GM23338 (cell line): ENCODE data around the gene STAT3. TPM values are rescaled to one million over a fixed set of nuclear protein-coding genes. Genes with fewer than 3 reads are reported as not detected.

ENCODE experiments used
- ATAC-seq: fragments of 200-7000 bp; cut with Tn5 transposase; 3 replicates; pipeline ENCODE4 v1.9.1; 2020
- DNase-seq: peaks from one replicate; pipeline ENCODE4 v3.0.0-alpha.2; 2015; ENCODE audit warnings: low spot score
- H2AFZ ChIP-seq: fragments of 200-600 bp; sonication (generic); 2 replicates; pipeline ENCODE4 v1.8.0; 2016; ENCODE audit warnings: antibody characterized with exemption, mild to moderate bottlenecking, moderate library complexity
- H3F3A ChIP-seq: fragments of 200-600 bp; sonication (generic); replicated peaks from 2 replicates; pipeline ENCODE4 v1.8.0; 2017; ENCODE audit warnings: antibody characterized with exemption, mixed run types, low read depth
- H3K27ac ChIP-seq: fragments of 200-600 bp; sonication (generic); 2 replicates; pipeline ENCODE4 v1.6.1; 2016; ENCODE audit warnings: low read depth
- H3K27me3 ChIP-seq: fragments of 200-600 bp; sonication (generic); 2 replicates; pipeline ENCODE4 v1.8.0; 2016; ENCODE audit warnings: mild to moderate bottlenecking, mixed run types, moderate library complexity; ENCODE audit not compliant: insufficient read depth
- H3K36me3 ChIP-seq: fragments of 200-600 bp; sonication (generic); 2 replicates; pipeline ENCODE4 v1.8.0; 2016; ENCODE audit warnings: mild to moderate bottlenecking; ENCODE audit not compliant: insufficient read depth
- H3K4me1 ChIP-seq: fragments of 200-600 bp; sonication (generic); 2 replicates; pipeline ENCODE4 v1.8.0; 2016; ENCODE audit warnings: mild to moderate bottlenecking, moderate library complexity; ENCODE audit not compliant: insufficient read depth
- H3K4me2 ChIP-seq: fragments of 200-600 bp; sonication (generic); 2 replicates; pipeline ENCODE4 v1.7.1; 2017; ENCODE audit warnings: mixed run types
- H3K4me3 ChIP-seq: fragments of 200-600 bp; sonication (generic); 2 replicates; pipeline ENCODE4 v1.6.1; 2016; ENCODE audit warnings: mixed run types
- H3K79me2 ChIP-seq: fragments of 200-600 bp; sonication (generic); replicated peaks from 2 replicates; pipeline ENCODE4 v1.8.0; 2017; ENCODE audit warnings: mild to moderate bottlenecking; ENCODE audit not compliant: insufficient read depth
- H3K9me2 ChIP-seq: fragments of 200-600 bp; sonication (generic); 2 replicates; pipeline ENCODE4 v1.8.0; 2017; ENCODE audit not compliant: insufficient read depth
- H4K20me1 ChIP-seq: fragments of 200-600 bp; sonication (generic); replicated peaks from 2 replicates; pipeline ENCODE4 v1.8.0; 2017; ENCODE audit warnings: mild to moderate bottlenecking; ENCODE audit not compliant: insufficient read depth
- H3K27ac Mint-ChIP-seq: 2 replicates; pipeline ENCODE4 v1.8.0; 2020; ENCODE audit warnings: inconsistent platforms, mild to moderate bottlenecking, moderate library complexity, mixed read lengths
- H3K27me3 Mint-ChIP-seq: 3 replicates; pipeline ENCODE4 v1.8.0; 2022; ENCODE audit warnings: low read depth, mild to moderate bottlenecking, moderate library complexity, mixed read lengths, inconsistent platforms; ENCODE audit not compliant: insufficient read depth, poor library complexity
- H3K36me3 Mint-ChIP-seq: 3 replicates; pipeline ENCODE4 v1.8.0; 2021; ENCODE audit warnings: low read depth, mild to moderate bottlenecking, inconsistent platforms, moderate library complexity, mixed read lengths
- H3K4me1 Mint-ChIP-seq: 3 replicates; pipeline ENCODE4 v1.8.0; 2020; ENCODE audit warnings: mild to moderate bottlenecking, inconsistent platforms, mixed read lengths
- H3K4me3 Mint-ChIP-seq: 3 replicates; pipeline ENCODE4 v1.8.0; 2021; ENCODE audit warnings: moderate library complexity, mild to moderate bottlenecking, inconsistent platforms, mixed read lengths
- H3K9me3 Mint-ChIP-seq: 3 replicates; pipeline ENCODE4 v1.8.0; 2020; ENCODE audit warnings: moderate library complexity, mild to moderate bottlenecking, inconsistent platforms, mixed read lengths
- CREB1 ChIP-seq: fragments of 250-450 bp; sonication (Bioruptor Pico); IDR thresholded peaks from 2 replicates; pipeline ENCODE4 v1.5.0; 2020; ENCODE audit warnings: low read depth, mild to moderate bottlenecking, moderate library complexity
- CTCF ChIP-seq, 2 experiments: fragments of 200-600 bp in 1 of 2; sonication (generic) in 1 of 2; conservative IDR thresholded peaks; 2 replicates each; pipeline versions ENCODE4 v1.5.1 to v1.6.1; 2016 to 2017; ENCODE audit warnings: antibody characterized with exemption in 2 of 2, low read depth in 2 of 2, mild to moderate bottlenecking in 2 of 2, moderate library complexity in 1 of 2
- ETS1 ChIP-seq: IDR thresholded peaks from 2 replicates; pipeline ENCODE4 v1.6.1; 2016; ENCODE audit warnings: antibody characterized with exemption
- EZH2 ChIP-seq: fragments of 200-600 bp; sonication (generic); IDR thresholded peaks from one replicate; pipeline ENCODE4 v1.8.0; 2017; ENCODE audit warnings: antibody characterized with exemption, mild to moderate bottlenecking, low read depth; ENCODE audit not compliant: unreplicated experiment
- EZH2phosphoT487 ChIP-seq: fragments of 200-600 bp; sonication (generic); IDR thresholded peaks from one replicate; pipeline ENCODE4 v1.8.1; 2018; ENCODE audit warnings: antibody characterized with exemption; ENCODE audit not compliant: unreplicated experiment
- JUNB ChIP-seq: IDR thresholded peaks from one replicate; pipeline ENCODE4 v1.6.1; 2016; ENCODE audit warnings: antibody characterized with exemption; ENCODE audit not compliant: unreplicated experiment
- NANOG ChIP-seq: IDR thresholded peaks from 2 replicates; pipeline ENCODE4 v1.6.1; 2016; ENCODE audit warnings: antibody characterized with exemption, borderline replicate concordance
- POLR2AphosphoS5 ChIP-seq: IDR thresholded peaks from 2 replicates; pipeline ENCODE4 v1.6.1; 2016; ENCODE audit warnings: antibody characterized with exemption, low read depth
- REST ChIP-seq: IDR thresholded peaks from one replicate; pipeline ENCODE4 v1.6.1; 2018; ENCODE audit warnings: antibody characterized with exemption; ENCODE audit not compliant: unreplicated experiment
- STAT1 ChIP-seq: IDR thresholded peaks from one replicate; pipeline ENCODE4 v1.6.1; 2016; ENCODE audit warnings: antibody characterized with exemption; ENCODE audit not compliant: unreplicated experiment
- ZNF114 ChIP-seq: fragments of 250-450 bp; sonication (Bioruptor Pico); IDR thresholded peaks from 2 replicates; pipeline ENCODE4 v1.5.0; 2020; ENCODE audit warnings: mild to moderate bottlenecking, moderate library complexity
- ZNF331 ChIP-seq: fragments of 250-450 bp; sonication (Bioruptor Pico); IDR thresholded peaks from 2 replicates; pipeline ENCODE4 v1.5.0; 2020; ENCODE audit warnings: low read depth, mild to moderate bottlenecking, moderate library complexity
- ZNF462 ChIP-seq: fragments of 250-450 bp; sonication (Bioruptor Pico); IDR thresholded peaks from 2 replicates; pipeline ENCODE4 v1.5.0; 2020; ENCODE audit warnings: mild to moderate bottlenecking, moderate library complexity
- polyA plus RNA-seq: library from polyadenylated mRNA; unstranded; fragments of >200 nt; fragmentation: Nextera tagmentation; extraction: Ambion mirVana; gene quantifications from 2 replicates; pipeline ENCODE4 v1.2.1, GENCODE V29; 2016
- total RNA-seq: library from RNA; depleted of rRNA; stranded (reverse); fragments of >200 nt; shearing (Covaris generic); gene quantifications from 2 replicates; pipeline ENCODE4 v1.2.3, GENCODE V29; 2014

STAT3 gene
- total and polyA plus RNA-seq, 2 experiments from 2014 or later, result 49.5 to 78.0 TPM

GRCh38 chr17:42358434-42358833 lies 29.8 kb downstream of the STAT3 start:
- TF ChIP-seq POLR2AphosphoS5 (no peak), CREB1 (CRISPR knock-in tag) (no peak), EZH2 (no peak), ZNF331 (CRISPR knock-in tag) (no peak), ZNF114 (no peak), JUNB (no peak), NANOG (no peak), REST (no peak), EZH2phosphoT487 (no peak), CTCF (conservative IDR thresholded peaks at IDR 0.05; ENCODE audit: low read depth in 2 of 2) (no peak), ETS1 (no peak), ZNF462 (no peak), STAT1 (no peak)
- Mint-ChIP-seq H3K36me3 (no peaks in the 10 kb centered on the region), H3K27ac (no peak overlapping the region), H3K27me3 (peaks cover 4% of the 10 kb centered on the region), H3K9me3 (no peaks in the 10 kb centered on the region), H3K4me3 (no peak overlapping the region), H3K4me1 (peaks cover 30% of the 10 kb centered on the region)
- no peak overlapping the region; the same call in 1 of the 2 replicates for H3K27ac ChIP-seq
- ATAC-seq (no peak), DNase-seq (no peak)
- H3K4me2 ChIP-seq, result no peak overlapping the region
- H4K20me1 ChIP-seq, result peaks cover 30% of the 10 kb centered on the region
- no peaks in the 10 kb centered on the region for H3K9me2 ChIP-seq
- peaks cover 98% of the 10 kb centered on the region for H3K79me2 ChIP-seq
- H2AFZ ChIP-seq, result no peak overlapping the region
- H3F3A ChIP-seq, result peaks cover 4% of the 10 kb centered on the region; the same call in 1 of the 2 replicates
- H3K36me3 ChIP-seq, result no peaks in the 10 kb centered on the region
- H3K4me1 ChIP-seq, result peaks cover 22% of the 10 kb centered on the region
- H3K4me3 ChIP-seq, result no peak overlapping the region
- H3K27me3 ChIP-seq, result no peaks in the 10 kb centered on the region
